Measurements from ENCODE around the gene CHRNA4. TPM values are rescaled to one million over a fixed set of nuclear protein-coding genes. Genes with fewer than 3 reads are reported as not detected.

Gene CHRNA4
- total and polyA plus RNA-seq, 2 donors (not counting 3 experiments of a cell fraction or from before 2014, with no cell fraction given): not detected

GRCh38 chr20:63293456-63293855, 67.7 kb downstream of the CHRNA4 start:
- Histone ChIP-seq H3K79me2 (ENCODE audit: control insufficient read depth, insufficient read depth, low read length) (no peaks in the 10 kb centered on the region), H3K9ac (replicated peaks; ENCODE audit: extremely low read depth, insufficient read depth, low read length) (no peak overlapping the region), H3K4me1 (ENCODE audit: control insufficient read depth, extremely low read depth, insufficient read depth, low read length) (no peaks in the 10 kb centered on the region), H3K9me3 (replicated peaks; ENCODE audit: control insufficient read depth, insufficient read depth, low read length) (no peaks in the 10 kb centered on the region), H3K4me2 (ENCODE audit: insufficient read depth, low read length) (no peak overlapping the region), H3K9me1 (replicated peaks; ENCODE audit: control insufficient read depth, extremely low read depth, insufficient read depth, low read length) (no peaks in the 10 kb centered on the region), H3K27me3 (ENCODE audit: control insufficient read depth in 2 of 2, insufficient read depth in 2 of 2, low read length in 2 of 2) (peaks cover 8 to 12% of the 10 kb centered on the region in 2 experiments), H2AFZ (ENCODE audit: low read depth, low read length) (no peak overlapping the region), H3K27ac (ENCODE audit: insufficient read depth, low read depth, low read length) (no peak overlapping the region), H4K20me1 (replicated peaks; ENCODE audit: control insufficient read depth, extremely low read depth, insufficient read depth, low read length) (no peaks in the 10 kb centered on the region), H3K4me3 (replicated peaks in 1 of 3; ENCODE audit: insufficient read depth in 1 of 3, low read depth in 1 of 3, low read length in 3 of 3) (no peak overlapping the region), H3K36me3 (ENCODE audit: control insufficient read depth in 2 of 2, extremely low read depth in 1 of 2, insufficient read depth in 2 of 2, low read length in 2 of 2) (peaks cover 0 to 4% of the 10 kb centered on the region in 2 experiments)
- ChIA-PET CTCF (interaction anchor here (2.0 to 3.8 kb wide), 2 partner anchors 70 to 88 kb away, joined by 7 to 50 read pairs; no protein-coding TSS in a partner anchor), POLR2A (no interaction called here)
- DNase-seq (ENCODE audit: low read depth, low spot score): no peak
- dilution Hi-C loops (cut with MboI; ENCODE audit: extremely low pct_ligation_motif_present, low sequenced_read_pairs) (no loop called here), intact Hi-C loops (cut with micrococcal nuclease) (loop anchor here (5.0 kb wide), 1 partner anchor 71 kb away; no protein-coding TSS in a partner anchor)
- no peak for FAIRE-seq
- TF ChIP-seq JUN (IDR thresholded peaks at IDR 0.05; ENCODE audit: borderline replicate concordance, insufficient read depth, insufficient read length, low read depth) (no peak), MYC (IDR thresholded peaks at IDR 0.05; ENCODE audit: low read depth, low read length) (no peak), POLR2AphosphoS5 (IDR thresholded peaks at IDR 0.05; ENCODE audit: insufficient read depth, low read depth, low read length) (no peak), MAX (IDR thresholded peaks at IDR 0.05; ENCODE audit: insufficient read depth, insufficient read length) (no peak), EZH2 (IDR thresholded peaks at IDR 0.05; ENCODE audit: borderline replicate concordance, low read depth, low read length, severe bottlenecking) (no peak), GATA2 (IDR thresholded peaks at IDR 0.05; ENCODE audit: insufficient read depth, insufficient read length, low read depth, low read length) (no peak), POLR2A (IDR thresholded peaks at IDR 0.05; ENCODE audit: low read depth, low read length) (no peak), FOS (IDR thresholded peaks at IDR 0.05; ENCODE audit: borderline replicate concordance, insufficient read depth, low read length) (no peak)
- TF ChIP-seq, protein P1, sequence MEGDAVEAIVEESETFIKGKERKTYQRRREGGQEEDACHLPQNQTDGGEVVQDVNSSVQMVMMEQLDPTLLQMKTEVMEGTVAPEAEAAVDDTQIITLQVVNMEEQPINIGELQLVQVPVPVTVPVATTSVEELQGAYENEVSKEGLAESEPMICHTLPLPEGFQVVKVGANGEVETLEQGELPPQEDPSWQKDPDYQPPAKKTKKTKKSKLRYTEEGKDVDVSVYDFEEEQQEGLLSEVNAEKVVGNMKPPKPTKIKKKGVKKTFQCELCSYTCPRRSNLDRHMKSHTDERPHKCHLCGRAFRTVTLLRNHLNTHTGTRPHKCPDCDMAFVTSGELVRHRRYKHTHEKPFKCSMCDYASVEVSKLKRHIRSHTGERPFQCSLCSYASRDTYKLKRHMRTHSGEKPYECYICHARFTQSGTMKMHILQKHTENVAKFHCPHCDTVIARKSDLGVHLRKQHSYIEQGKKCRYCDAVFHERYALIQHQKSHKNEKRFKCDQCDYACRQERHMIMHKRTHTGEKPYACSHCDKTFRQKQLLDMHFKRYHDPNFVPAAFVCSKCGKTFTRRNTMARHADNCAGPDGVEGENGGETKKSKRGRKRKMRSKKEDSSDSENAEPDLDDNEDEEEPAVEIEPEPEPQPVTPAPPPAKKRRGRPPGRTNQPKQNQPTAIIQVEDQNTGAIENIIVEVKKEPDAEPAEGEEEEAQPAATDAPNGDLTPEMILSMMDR (IDR thresholded peaks at IDR 0.05; ENCODE audit: extremely low read depth in 1 of 2, insufficient read depth in 1 of 2, low read depth in 1 of 2, low read length in 2 of 2): no peak
- BruUV-seq (replicated peaks): no TSS peak

Small RNAs within 50 kb of the gene (small RNA-seq; reads per million reads assigned to genes)
- gene RNU6-994P (ENCODE audit: insufficient read depth, insufficient read length, low read depth, low replicate concordance): not detected

Other genes starting within 250 kb of the CHRNA4 start
- gene YTHDF1, start 145.2 kb downstream of the CHRNA4 start, total RNA-seq: 41.1 and 44.4 TPM in 2 replicates
- gene YTHDF1, start 145.2 kb downstream of the CHRNA4 start, polyA plus RNA-seq: 22.3 and 25.2 TPM in 2 replicates
- not detected in 2 replicates for gene BIRC7, start 125.4 kb downstream of the CHRNA4 start, total RNA-seq
- gene BIRC7, start 125.4 kb downstream of the CHRNA4 start, polyA plus RNA-seq: not detected in 2 replicates
- gene NKAIN4, start 106.9 kb downstream of the CHRNA4 start, total RNA-seq: not detected in 2 replicates
- 0.04 TPM in 1 of 2 replicates, not detected in the other for gene NKAIN4, start 106.9 kb downstream of the CHRNA4 start, polyA plus RNA-seq
- 111 and 126 TPM in 2 replicates for gene ARFGAP1, start 88.5 kb downstream of the CHRNA4 start, total RNA-seq
- gene ARFGAP1, start 88.5 kb downstream of the CHRNA4 start, polyA plus RNA-seq: 93.7 and 115 TPM in 2 replicates
- gene COL20A1, start 68.2 kb downstream of the CHRNA4 start, total RNA-seq: not detected in 2 replicates
- not detected in 2 replicates for gene COL20A1, start 68.2 kb downstream of the CHRNA4 start, polyA plus RNA-seq
- not detected in 2 replicates for gene KCNQ2, start 111.3 kb upstream of the CHRNA4 start, total RNA-seq
- not detected in 2 replicates for gene KCNQ2, start 111.3 kb upstream of the CHRNA4 start, polyA plus RNA-seq
- gene EEF1A2, start 137.7 kb upstream of the CHRNA4 start, total RNA-seq: 2.9 and 3.4 TPM in 2 replicates
- 2.7 and 2.9 TPM in 2 replicates for gene EEF1A2, start 137.7 kb upstream of the CHRNA4 start, polyA plus RNA-seq
- 219 and 233 TPM in 2 replicates for gene PPDPF, start 159.4 kb upstream of the CHRNA4 start, total RNA-seq
- gene PPDPF, start 159.4 kb upstream of the CHRNA4 start, polyA plus RNA-seq: 52.2 and 58.9 TPM in 2 replicates
- 0.18 TPM in 1 of 2 replicates, not detected in the other for gene PTK6, start 176.0 kb upstream of the CHRNA4 start, total RNA-seq
- gene PTK6, start 176.0 kb upstream of the CHRNA4 start, polyA plus RNA-seq: 0.05 TPM in 1 of 2 replicates, not detected in the other
- gene SRMS, start 186.4 kb upstream of the CHRNA4 start, total RNA-seq: not detected in 2 replicates
- not detected in 2 replicates for gene SRMS, start 186.4 kb upstream of the CHRNA4 start, polyA plus RNA-seq
- 0.51 and 0.71 TPM in 2 replicates for gene FNDC11, start 192.8 kb upstream of the CHRNA4 start, total RNA-seq
- 1.9 and 3.4 TPM in 2 replicates for gene FNDC11, start 192.8 kb upstream of the CHRNA4 start, polyA plus RNA-seq
- gene HELZ2, start 212.9 kb upstream of the CHRNA4 start, total RNA-seq: 29.2 and 33.2 TPM in 2 replicates
- 10.6 and 16.2 TPM in 2 replicates for gene HELZ2, start 212.9 kb upstream of the CHRNA4 start, polyA plus RNA-seq

Data from endothelial cell of umbilical vein (primary cell).